Smooth muscle cell (in vitro differentiated cells): ENCODE data around the gene ZNF546. TPM values are rescaled to one million over a fixed set of nuclear protein-coding genes. Genes with fewer than 3 reads are reported as not detected.

ENCODE experiments used
- DNase-seq: peaks from one replicate; lab custom pipeline; 2025; ENCODE audit not compliant: unreplicated experiment; lab: John Stamatoyannopoulos, UW
- H2AFZ ChIP-seq: fragments of 200-600 bp; sonication (generic); 2 replicates; pipeline ENCODE4 v1.6.0; 2016; ENCODE audit warnings: antibody characterized with exemption, low read depth, mild to moderate bottlenecking
- H3F3A ChIP-seq: fragments of 200-600 bp; sonication (generic); 2 replicates; pipeline ENCODE4 v1.6.0; 2017; ENCODE audit warnings: antibody characterized with exemption, low read depth
- H3K27ac ChIP-seq: fragments of 200-600 bp; sonication (generic); 2 replicates; pipeline ENCODE4 v1.5.1; 2016; ENCODE audit warnings: low read depth, mild to moderate bottlenecking
- H3K27me3 ChIP-seq: fragments of 200-600 bp; sonication (generic); 2 replicates; pipeline ENCODE4 v1.6.1; 2016; ENCODE audit warnings: low read depth, mild to moderate bottlenecking
- H3K36me3 ChIP-seq: fragments of 200-600 bp; sonication (generic); 2 replicates; pipeline ENCODE4 v1.5.1; 2016; ENCODE audit warnings: low read depth
- H3K4me1 ChIP-seq: fragments of 200-600 bp; sonication (generic); 2 replicates; pipeline ENCODE4 v1.5.1; 2016; ENCODE audit warnings: low read depth
- H3K4me2 ChIP-seq: fragments of 200-600 bp; sonication (generic); 2 replicates; pipeline ENCODE4 v1.6.0; 2016; ENCODE audit warnings: mild to moderate bottlenecking
- H3K4me3 ChIP-seq: fragments of 200-600 bp; sonication (generic); 2 replicates; pipeline ENCODE4 v1.5.1; 2016; ENCODE audit warnings: mild to moderate bottlenecking
- H3K79me2 ChIP-seq: fragments of 200-600 bp; sonication (generic); 2 replicates; pipeline ENCODE4 v1.6.0; 2016; ENCODE audit warnings: low read depth, mild to moderate bottlenecking
- H3K9ac ChIP-seq: fragments of 200-600 bp; sonication (generic); 2 replicates; pipeline ENCODE4 v1.6.0; 2016; ENCODE audit warnings: low read depth
- H3K9me3 ChIP-seq: fragments of 200-600 bp; sonication (generic); replicated peaks from 2 replicates; pipeline ENCODE4 v1.5.1; 2016; ENCODE audit warnings: low read depth
- H4K20me1 ChIP-seq: fragments of 200-600 bp; sonication (generic); 2 replicates; pipeline ENCODE4 v1.6.0; 2016; ENCODE audit warnings: low read depth
- CTCF ChIP-seq: fragments of 200-600 bp; sonication (generic); IDR thresholded peaks from 2 replicates; pipeline ENCODE4 v1.5.1; 2017; ENCODE audit warnings: borderline replicate concordance, mild to moderate bottlenecking, antibody characterized with exemption; ENCODE audit not compliant: insufficient read depth, poor library complexity, severe bottlenecking
- WGBS: methylation state at CpG from one replicate; pipeline ENCODE4 v1.1.7; 2016; ENCODE audit warnings: low lambda C conversion rate; 5-methylcytosine and 5-hydroxymethylcytosine counted together
- polyA plus RNA-seq: library from polyadenylated mRNA; unstranded; fragments of >200 nt; fragmentation: Nextera tagmentation; extraction: Ambion mirVana; gene quantifications from 2 replicates; pipeline ENCODE4 v1.2.1, GENCODE V29; 2016
- total RNA-seq: library from RNA; depleted of rRNA; stranded (reverse); fragments of >200 nt; gene quantifications from 2 replicates; pipeline ENCODE4 v1.2.3, GENCODE V29; 2014

Gene ZNF546
- total and polyA plus RNA-seq, 2 experiments from 2014 or later, result 2.1 to 4.7 TPM

- TF ChIP-seq CTCF, result no peak
- no peaks in the 10 kb centered on the region for H3K4me1 ChIP-seq
- H4K20me1 ChIP-seq, result no peaks in the 10 kb centered on the region
- H3K36me3 ChIP-seq, result peaks cover 45% of the 10 kb centered on the region
- H3K9me3 ChIP-seq, result peaks cover 24% of the 10 kb centered on the region
- H3K79me2 ChIP-seq, result no peaks in the 10 kb centered on the region
- no peaks in the 10 kb centered on the region for H3K27me3 ChIP-seq
- H3K4me3 ChIP-seq, result no peak overlapping the region
- no peak overlapping the region for H3K4me2 ChIP-seq
- no peak overlapping the region for H3K27ac ChIP-seq
- H2AFZ ChIP-seq, result no peak overlapping the region
- DNase-seq, result no peak
- no peaks in the 10 kb centered on the region for H3F3A ChIP-seq
- H3K9ac ChIP-seq, result no peak overlapping the region
Observed at GRCh38 chr19:40009674-40010073, 12.8 kb downstream of the ZNF546 start.

DNA sequence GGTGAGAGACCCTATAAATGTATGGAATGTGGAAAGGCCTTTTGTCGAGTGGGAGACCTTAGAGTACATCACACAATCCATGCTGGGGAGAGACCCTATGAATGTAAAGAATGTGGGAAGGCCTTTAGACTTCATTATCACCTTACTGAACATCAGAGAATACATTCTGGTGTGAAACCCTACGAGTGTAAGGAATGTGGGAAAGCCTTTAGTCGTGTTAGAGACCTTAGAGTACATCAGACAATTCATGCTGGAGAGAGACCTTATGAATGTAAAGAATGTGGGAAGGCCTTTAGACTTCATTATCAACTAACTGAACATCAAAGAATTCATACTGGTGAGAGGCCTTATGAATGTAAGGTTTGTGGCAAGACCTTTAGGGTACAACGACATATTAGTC lies 17.1 kb downstream of the ZNF546 start:
- peaks cover 34% of the 10 kb centered on the region for H3K9me3 ChIP-seq
- no peaks in the 10 kb centered on the region for H3K79me2 ChIP-seq
- H4K20me1 ChIP-seq, result no peaks in the 10 kb centered on the region
- no peak overlapping the region for H3K4me3 ChIP-seq
- 93% methylated on average over 4 of the region's 4 CpGs for WGBS
- peaks cover 41% of the 10 kb centered on the region for H3K36me3 ChIP-seq
- H3K4me1 ChIP-seq, result no peaks in the 10 kb centered on the region
- H3F3A ChIP-seq, result no peaks in the 10 kb centered on the region
- H3K4me2 ChIP-seq, result no peak overlapping the region
- TF ChIP-seq CTCF, result no peak
- H3K27ac ChIP-seq, result no peak overlapping the region
- H3K9ac ChIP-seq, result no peak overlapping the region
- DNase-seq, result no peak
- H3K27me3 ChIP-seq, result no peaks in the 10 kb centered on the region
- no peak overlapping the region for H2AFZ ChIP-seq

DNA sequence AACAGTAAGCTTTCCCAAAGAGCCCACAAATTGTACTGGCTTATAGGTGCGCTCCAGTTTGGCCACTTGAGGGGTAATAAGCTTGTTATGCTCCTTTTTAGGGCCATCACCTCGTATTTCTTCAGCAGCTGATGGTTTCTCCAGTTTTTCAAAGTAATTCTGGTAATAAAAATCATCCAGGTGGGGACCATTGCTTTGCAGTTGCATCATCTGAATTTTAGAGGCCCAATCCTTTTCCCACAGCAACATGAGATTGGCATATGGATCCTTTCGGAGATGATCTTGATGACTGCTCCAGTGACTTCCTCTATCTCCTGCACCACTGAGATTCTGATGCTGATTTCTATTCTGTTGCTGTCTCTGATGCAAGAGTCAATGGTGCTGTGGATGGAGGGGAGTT lies 27.1 kb downstream of the ZNF546 start:
- Histone ChIP-seq H3K9me3 (peaks cover 30% of the 10 kb centered on the region), H3K4me1 (no peaks in the 10 kb centered on the region), H3K9ac (no peak overlapping the region), H3K4me3 (no peak overlapping the region), H3F3A (no peaks in the 10 kb centered on the region), H2AFZ (no peak overlapping the region), H3K79me2 (no peaks in the 10 kb centered on the region), H3K4me2 (no peak overlapping the region), H3K36me3 (peaks cover 6% of the 10 kb centered on the region), H3K27ac (no peak overlapping the region), H3K27me3 (no peaks in the 10 kb centered on the region), H4K20me1 (no peaks in the 10 kb centered on the region)
- no peak for DNase-seq
- WGBS, result 89% methylated on average over 3 of the region's 3 CpGs
- no peak for TF ChIP-seq CTCF

GRCh38 chr19:40025938-40026596 lies 29.2 kb downstream of the ZNF546 start:
- no peaks in the 10 kb centered on the region for H4K20me1 ChIP-seq
- 93% methylated on average over 4 of the region's 4 CpGs for WGBS
- no peak overlapping the region for H2AFZ ChIP-seq
- no peak overlapping the region for H3K4me2 ChIP-seq
- no peaks in the 10 kb centered on the region for H3K27me3 ChIP-seq
- no peak overlapping the region for H3K27ac ChIP-seq
- peak overlapping the region; percentile 19 for H3K4me3 ChIP-seq
- no peaks in the 10 kb centered on the region for H3K36me3 ChIP-seq
- no peaks in the 10 kb centered on the region for H3K4me1 ChIP-seq
- TF ChIP-seq CTCF, result no peak
- H3K9ac ChIP-seq, result no peak overlapping the region
- no peak for DNase-seq
- no peaks in the 10 kb centered on the region for H3F3A ChIP-seq
- no peaks in the 10 kb centered on the region for H3K79me2 ChIP-seq
- peaks cover 38% of the 10 kb centered on the region for H3K9me3 ChIP-seq
